ENCODE measurements around the gene GNAO1. TPM values are rescaled to one million over a fixed set of nuclear protein-coding genes. Genes with fewer than 3 reads are reported as not detected.

The GNAO1 gene
- total RNA-seq, 2 experiments from 2014 or later: 4.2 to 4.5 TPM

DNA sequence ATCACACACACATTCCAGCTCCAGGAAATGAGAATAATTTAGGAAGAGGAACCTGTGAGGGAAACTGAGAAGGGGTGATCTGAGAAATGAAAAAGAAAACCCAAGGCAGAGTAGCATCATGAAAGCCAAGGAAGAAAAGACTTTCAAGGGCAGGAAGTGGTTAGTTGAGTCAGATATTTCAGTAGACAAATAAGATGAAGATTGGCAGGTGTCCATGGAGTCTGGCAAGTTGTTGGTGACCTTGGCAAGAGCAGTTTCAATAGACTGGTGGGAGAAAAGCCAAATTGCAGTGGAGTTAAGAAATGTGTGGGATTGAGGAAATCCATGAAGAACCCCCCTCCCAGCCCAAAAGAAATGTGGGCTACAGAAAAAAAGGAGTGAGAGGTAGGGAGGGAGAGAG is 10.7 kb downstream of the GNAO1 start:
- Mint-ChIP-seq H3K4me1 (peaks cover 2% of the 10 kb centered on the region), H3K4me3 (no peak overlapping the region), H3K9me3 (no peaks in the 10 kb centered on the region), H3K27ac (no peak overlapping the region), H3K36me3 (ENCODE audit: low read depth) (peaks cover 15% of the 10 kb centered on the region), H3K27me3 (peaks cover 18% of the 10 kb centered on the region)
- peak; percentile 61 for DNase-seq
- ChIA-PET POLR2A (no interaction called here), CTCF (interaction anchor here (1.2 kb wide), 1 partner anchor 11 kb away, joined by 4 read pairs; the partner anchor contains the start of gene GNAO1)

DNA sequence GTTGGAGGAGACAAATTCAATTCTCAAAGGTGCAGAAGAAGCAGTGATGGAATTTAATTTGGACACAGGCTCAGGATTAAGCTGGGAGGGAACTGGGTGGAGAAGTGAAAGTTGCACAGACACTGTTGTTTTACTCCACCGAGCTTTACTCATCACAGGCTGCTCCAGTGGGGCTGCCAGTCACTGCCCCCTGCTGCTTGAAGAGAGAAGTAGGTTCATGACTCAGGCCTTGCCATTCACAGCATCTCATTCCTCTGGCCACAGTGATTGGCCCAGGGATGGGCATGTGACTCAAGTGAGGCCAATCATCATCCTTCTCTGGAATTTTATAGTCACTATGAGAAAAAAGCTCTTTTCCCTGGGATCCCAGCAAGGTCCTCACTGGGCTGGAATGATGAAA is 11.8 kb downstream of the GNAO1 start:
- Mint-ChIP-seq H3K27ac (no peak overlapping the region), H3K36me3 (ENCODE audit: low read depth) (peaks cover 9% of the 10 kb centered on the region), H3K4me1 (peaks cover 2% of the 10 kb centered on the region), H3K4me3 (no peak overlapping the region), H3K9me3 (no peaks in the 10 kb centered on the region), H3K27me3 (peaks cover 16% of the 10 kb centered on the region)
- ChIA-PET POLR2A (no interaction called here), CTCF (interaction anchor here (0.6 to 1.4 kb wide), 6 partner anchors 9 to 1931 kb away, joined by 3 to 6 read pairs (median 4); partner anchors contain the start of gene GNAO1)
- DNase-seq: peak; percentile 63

DNA sequence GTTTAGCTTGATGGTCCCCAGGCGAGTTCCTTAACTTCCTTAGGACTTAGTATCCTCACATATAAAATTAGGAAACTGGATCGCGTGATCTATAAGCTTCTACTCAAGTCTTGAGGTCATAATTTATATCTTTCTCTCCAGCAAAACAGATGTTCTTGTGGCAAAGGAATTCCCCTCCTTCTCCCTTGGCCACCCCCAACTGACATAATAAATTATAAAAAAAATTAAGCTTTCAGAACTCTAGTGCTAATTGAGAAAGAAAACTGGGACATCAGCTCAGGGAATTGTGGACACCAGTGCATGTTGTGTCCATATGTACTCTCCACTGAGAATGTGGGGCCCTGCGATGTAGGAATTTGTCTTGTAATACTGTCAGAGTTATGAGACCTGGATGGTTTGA is 13.5 kb downstream of the GNAO1 start:
- ChIA-PET POLR2A (no interaction called here), CTCF (interaction anchor here (1.1 kb wide), 1 partner anchor 10 kb away, joined by 3 read pairs; no protein-coding TSS in a partner anchor)
- Mint-ChIP-seq H3K4me3 (no peak overlapping the region), H3K27ac (no peak overlapping the region), H3K4me1 (peaks cover 2% of the 10 kb centered on the region), H3K9me3 (no peaks in the 10 kb centered on the region), H3K27me3 (peaks cover 31% of the 10 kb centered on the region), H3K36me3 (ENCODE audit: low read depth) (peaks cover 6% of the 10 kb centered on the region)
- DNase-seq: no peak

DNA sequence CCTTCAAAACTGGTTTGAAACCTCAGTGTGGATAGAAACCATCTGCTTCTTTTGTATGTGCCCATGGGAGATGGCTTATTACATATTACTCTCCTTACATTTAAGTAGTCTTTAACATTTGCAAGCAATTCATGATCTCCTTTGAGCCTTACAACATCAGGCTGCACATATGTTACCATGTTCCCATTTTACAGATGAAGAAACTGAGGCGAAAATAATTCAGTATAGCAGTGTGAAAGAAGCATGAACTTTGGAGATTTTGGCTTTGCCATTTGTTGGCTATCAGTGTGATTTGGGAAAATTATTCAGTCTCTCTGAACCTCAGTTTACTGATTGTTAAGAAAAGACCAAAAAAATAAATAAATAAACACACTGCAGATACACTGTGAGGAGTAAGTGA is 15.7 kb downstream of the GNAO1 start:
- CTCF ChIA-PET: no interaction called here
- POLR2A ChIA-PET: no interaction called here
- Mint-ChIP-seq H3K27me3 (peaks cover 45% of the 10 kb centered on the region), H3K4me3 (no peak overlapping the region), H3K9me3 (no peaks in the 10 kb centered on the region), H3K27ac (no peak overlapping the region), H3K36me3 (ENCODE audit: low read depth) (no peaks in the 10 kb centered on the region), H3K4me1 (peaks cover 5% of the 10 kb centered on the region)
- no peak for DNase-seq

DNA sequence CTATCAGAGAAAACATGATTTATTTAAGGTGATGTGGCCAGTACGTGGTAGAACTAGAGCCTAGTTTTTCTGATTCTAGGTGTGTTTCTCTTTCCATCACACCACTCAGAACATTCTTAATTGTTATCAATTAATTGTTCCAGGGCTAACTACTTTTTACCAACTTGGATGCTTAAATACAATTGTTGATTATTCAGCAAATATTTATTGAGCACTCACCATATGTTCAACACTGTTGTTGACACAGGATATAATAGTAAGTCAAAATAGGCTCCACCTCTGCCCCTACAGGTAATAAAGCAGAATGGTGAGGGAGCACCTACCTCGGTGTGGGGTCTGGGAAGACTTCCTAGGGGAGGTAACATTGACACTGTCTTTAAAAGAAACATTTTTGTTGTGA is 16.1 kb downstream of the GNAO1 start:
- CTCF ChIA-PET: no interaction called here
- no peaks in the 10 kb centered on the region for H3K36me3 Mint-ChIP-seq (ENCODE audit: low read depth)
- H3K4me3 Mint-ChIP-seq: no peak overlapping the region
- H3K9me3 Mint-ChIP-seq: no peaks in the 10 kb centered on the region
- peaks cover 5% of the 10 kb centered on the region for H3K4me1 Mint-ChIP-seq
- H3K27me3 Mint-ChIP-seq: peaks cover 48% of the 10 kb centered on the region
- no peak overlapping the region for H3K27ac Mint-ChIP-seq
- POLR2A ChIA-PET: no interaction called here
- DNase-seq: no peak

DNA sequence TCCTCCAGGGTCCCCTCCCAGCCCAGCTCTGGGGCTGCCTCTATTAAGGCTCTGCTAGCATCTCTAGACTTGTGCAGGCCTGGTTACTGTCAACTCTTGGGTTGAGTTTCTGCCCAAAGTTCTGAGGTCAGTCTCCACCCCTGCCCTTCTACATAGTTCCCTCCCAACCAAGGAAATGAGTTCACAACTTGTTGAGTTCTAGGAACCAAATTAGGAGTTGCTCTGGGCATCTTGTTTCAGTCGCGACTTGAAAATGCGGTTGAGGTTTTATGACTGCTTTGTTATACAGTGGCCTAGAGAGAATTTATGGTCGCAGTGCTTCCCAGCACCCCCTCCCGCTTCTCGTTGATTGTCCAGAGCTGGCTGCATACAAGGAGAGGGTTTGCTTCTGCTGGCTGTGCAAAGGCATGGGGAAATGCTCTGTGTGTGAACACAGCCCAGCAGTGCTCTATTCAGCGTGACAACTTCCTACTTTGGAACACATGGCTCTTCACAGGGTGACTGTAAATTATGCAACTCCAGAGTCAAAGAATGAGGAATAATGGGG is 20.2 kb downstream of the GNAO1 start:
- H3K27ac Mint-ChIP-seq: no peak overlapping the region
- H3K27me3 Mint-ChIP-seq: peaks cover 67% of the 10 kb centered on the region
- H3K9me3 Mint-ChIP-seq: no peaks in the 10 kb centered on the region
- no peaks in the 10 kb centered on the region for H3K36me3 Mint-ChIP-seq (ENCODE audit: low read depth)
- DNase-seq: no peak
- H3K4me1 Mint-ChIP-seq: peaks cover 2% of the 10 kb centered on the region
- POLR2A ChIA-PET: no interaction called here
- H3K4me3 Mint-ChIP-seq: no peak overlapping the region
- CTCF ChIA-PET: interaction anchor here (0.6 kb wide), 1 partner anchor 19 kb away, joined by 4 read pairs; no protein-coding TSS in a partner anchor

DNA sequence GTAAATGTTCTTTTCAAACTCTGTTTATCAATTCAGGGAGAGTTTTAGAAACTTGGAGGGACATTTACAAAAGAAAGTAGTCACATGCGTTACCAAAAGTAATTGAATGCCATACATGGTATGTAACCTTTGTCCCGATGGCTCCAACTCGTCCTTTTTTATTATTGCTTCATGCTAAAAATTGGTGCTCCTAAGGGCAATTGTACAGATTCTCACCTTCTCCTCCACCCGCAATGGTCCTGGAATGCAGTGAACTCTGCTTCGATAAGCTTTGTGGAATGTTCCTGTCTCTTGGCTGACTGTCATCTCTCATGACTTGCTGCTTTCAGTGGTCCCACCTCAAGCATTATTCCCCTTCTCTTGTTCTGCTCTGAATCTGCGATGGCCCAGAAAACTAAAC is 20.9 kb downstream of the GNAO1 start:
- Mint-ChIP-seq H3K27ac (no peak overlapping the region), H3K4me1 (peaks cover 2% of the 10 kb centered on the region), H3K27me3 (peaks cover 67% of the 10 kb centered on the region), H3K9me3 (no peaks in the 10 kb centered on the region), H3K36me3 (ENCODE audit: low read depth) (no peaks in the 10 kb centered on the region), H3K4me3 (no peak overlapping the region)
- CTCF ChIA-PET: no interaction called here
- DNase-seq: no peak
- POLR2A ChIA-PET: no interaction called here

DNA sequence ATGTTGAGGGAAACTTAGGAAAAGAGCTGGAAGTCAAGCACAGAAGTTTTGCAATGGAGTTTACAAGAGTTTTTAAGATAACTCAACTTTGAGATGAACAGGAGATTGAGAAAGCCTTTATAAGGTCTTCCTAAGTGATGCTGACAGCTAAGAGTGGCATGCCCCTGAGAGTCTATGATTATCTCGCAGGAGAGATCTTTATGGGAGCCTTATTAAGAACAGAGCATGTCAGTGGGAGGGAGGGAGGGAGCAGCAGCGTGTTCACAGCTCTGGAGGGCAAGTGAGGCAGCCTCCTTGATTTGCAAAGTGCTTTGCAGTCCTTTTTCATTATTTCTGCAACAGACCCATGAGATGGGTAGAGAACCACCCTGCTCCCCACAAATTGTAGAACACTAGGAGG is 30.7 kb downstream of the GNAO1 start:
- Mint-ChIP-seq H3K27ac (no peak overlapping the region), H3K9me3 (peaks cover 7% of the 10 kb centered on the region), H3K4me1 (peaks cover 24% of the 10 kb centered on the region), H3K36me3 (ENCODE audit: low read depth) (peaks cover 2% of the 10 kb centered on the region), H3K27me3 (peaks cover 22% of the 10 kb centered on the region), H3K4me3 (no peak overlapping the region)
- POLR2A ChIA-PET: interaction anchor here (0.7 kb wide), 1 partner anchor 1803 kb away, joined by 8 read pairs; no protein-coding TSS in a partner anchor
- CTCF ChIA-PET: interaction anchor here (0.5 to 0.6 kb wide), 2 partner anchors 9 to 46 kb away, joined by 3 to 5 read pairs; no protein-coding TSS in a partner anchor
- no peak for DNase-seq

DNA sequence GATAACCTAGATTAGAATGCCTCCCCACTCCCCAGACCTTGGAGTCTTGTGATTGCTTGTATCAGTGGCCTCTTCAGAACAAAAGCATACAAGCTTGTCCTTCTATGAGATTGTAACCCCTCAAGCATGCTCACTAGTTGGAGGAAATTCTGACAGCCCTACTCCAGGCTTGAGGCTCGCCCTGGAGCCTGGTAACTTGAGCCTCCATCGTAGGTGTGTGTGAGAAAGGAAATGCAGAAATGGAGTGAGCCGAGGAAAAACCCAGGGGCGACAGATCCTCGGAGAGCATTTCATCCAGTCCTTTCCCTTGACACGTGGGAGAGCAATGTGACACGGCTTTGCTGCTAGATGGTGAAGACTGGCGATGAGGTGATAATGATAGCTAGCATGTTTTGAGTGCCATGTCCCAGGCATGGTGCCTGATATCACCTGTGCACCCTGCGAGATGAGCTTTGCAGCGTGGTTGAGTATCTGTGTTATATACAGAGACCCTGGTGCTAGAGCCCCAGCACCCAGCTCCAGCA is 31.2 kb downstream of the GNAO1 start:
- ChIA-PET CTCF (interaction anchor here (0.5 kb wide), 1 partner anchor 10 kb away, joined by 5 read pairs; no protein-coding TSS in a partner anchor), POLR2A (no interaction called here)
- no peak overlapping the region for H3K4me3 Mint-ChIP-seq
- no peak overlapping the region for H3K27ac Mint-ChIP-seq
- peaks cover 29% of the 10 kb centered on the region for H3K4me1 Mint-ChIP-seq
- H3K27me3 Mint-ChIP-seq: peaks cover 17% of the 10 kb centered on the region
- DNase-seq: no peak
- H3K36me3 Mint-ChIP-seq (ENCODE audit: low read depth): peaks cover 2% of the 10 kb centered on the region
- H3K9me3 Mint-ChIP-seq: peaks cover 7% of the 10 kb centered on the region

DNA sequence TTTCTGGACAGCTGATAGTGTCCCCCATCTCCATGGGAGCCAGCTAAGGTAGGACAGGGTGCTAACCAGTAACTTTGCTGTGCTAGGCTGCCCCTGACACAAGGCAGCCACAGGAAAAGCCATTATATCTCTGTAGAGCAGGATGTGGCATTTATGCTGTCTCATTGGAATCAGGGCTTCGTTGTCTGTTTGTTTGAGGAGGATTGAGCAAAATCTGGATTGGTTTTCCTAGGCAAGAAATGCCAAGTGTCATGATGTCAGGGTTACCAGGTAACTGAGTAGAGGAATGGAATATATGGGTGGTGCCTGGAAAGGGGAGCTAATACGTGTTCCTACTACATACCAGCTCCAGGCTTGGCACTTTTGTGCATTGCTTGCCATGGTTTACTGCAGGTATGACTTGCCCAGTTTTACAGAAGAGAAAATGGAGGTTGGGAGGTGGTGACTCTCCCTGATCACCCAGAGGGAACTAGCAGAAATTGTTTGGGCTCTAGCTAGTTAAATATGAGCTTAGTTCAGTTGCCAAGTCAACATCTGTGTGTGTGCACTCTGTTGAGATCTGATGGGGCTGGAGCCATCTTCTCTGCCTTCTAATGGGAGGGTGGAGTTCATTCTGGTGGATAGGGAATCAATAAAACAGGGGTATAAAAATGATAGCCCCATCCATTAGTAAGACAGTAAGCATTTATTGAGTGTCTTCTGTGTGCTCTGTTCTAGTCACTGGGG is 33.9 kb downstream of the GNAO1 start:
- peaks cover 14% of the 10 kb centered on the region for H3K27me3 Mint-ChIP-seq
- H3K4me1 Mint-ChIP-seq: peaks cover 34% of the 10 kb centered on the region
- no peak overlapping the region for H3K4me3 Mint-ChIP-seq
- H3K36me3 Mint-ChIP-seq (ENCODE audit: low read depth): peaks cover 2% of the 10 kb centered on the region
- H3K27ac Mint-ChIP-seq: peak overlapping the region; percentile 42
- H3K9me3 Mint-ChIP-seq: peaks cover 7% of the 10 kb centered on the region
- no peak for DNase-seq
- CTCF ChIA-PET: interaction anchor here (0.6 to 1.6 kb wide), 4 partner anchors 10 to 258 kb away, joined by 3 to 7 read pairs (median 4); no protein-coding TSS in a partner anchor
- POLR2A ChIA-PET: interaction anchor here (0.6 kb wide), 1 partner anchor 117 kb away, joined by 3 read pairs; no protein-coding TSS in a partner anchor

DNA sequence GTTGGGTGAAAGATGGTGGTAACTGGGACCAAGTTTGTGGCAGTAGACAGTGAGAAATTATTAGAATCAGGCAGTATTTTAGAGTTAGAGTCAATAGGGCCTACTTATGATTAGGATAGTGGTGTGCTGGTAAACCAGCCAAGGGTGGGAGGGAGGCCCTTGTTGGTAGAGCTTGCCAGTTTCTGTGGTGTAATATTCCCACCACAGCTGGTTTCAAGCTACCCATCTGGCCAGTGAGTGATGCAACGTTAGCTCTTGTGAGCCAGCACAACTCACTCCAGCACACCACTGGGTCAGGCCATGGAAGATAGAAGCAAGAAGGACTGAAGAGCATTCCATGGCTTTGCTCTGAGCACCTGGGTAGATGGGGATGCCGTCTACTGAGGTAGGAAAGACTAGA is 34.9 kb downstream of the GNAO1 start:
- Mint-ChIP-seq H3K4me3 (peak overlapping the region; percentile 1), H3K9me3 (peaks cover 7% of the 10 kb centered on the region), H3K36me3 (ENCODE audit: low read depth) (peaks cover 2% of the 10 kb centered on the region), H3K27me3 (peaks cover 14% of the 10 kb centered on the region), H3K4me1 (peaks cover 41% of the 10 kb centered on the region), H3K27ac (peak overlapping the region; percentile 73)
- no peak for DNase-seq
- POLR2A ChIA-PET: no interaction called here
- CTCF ChIA-PET: interaction anchor here (0.9 to 1.6 kb wide), 2 partner anchors 11 to 26 kb away, joined by 3 to 7 read pairs; no protein-coding TSS in a partner anchor

DNA sequence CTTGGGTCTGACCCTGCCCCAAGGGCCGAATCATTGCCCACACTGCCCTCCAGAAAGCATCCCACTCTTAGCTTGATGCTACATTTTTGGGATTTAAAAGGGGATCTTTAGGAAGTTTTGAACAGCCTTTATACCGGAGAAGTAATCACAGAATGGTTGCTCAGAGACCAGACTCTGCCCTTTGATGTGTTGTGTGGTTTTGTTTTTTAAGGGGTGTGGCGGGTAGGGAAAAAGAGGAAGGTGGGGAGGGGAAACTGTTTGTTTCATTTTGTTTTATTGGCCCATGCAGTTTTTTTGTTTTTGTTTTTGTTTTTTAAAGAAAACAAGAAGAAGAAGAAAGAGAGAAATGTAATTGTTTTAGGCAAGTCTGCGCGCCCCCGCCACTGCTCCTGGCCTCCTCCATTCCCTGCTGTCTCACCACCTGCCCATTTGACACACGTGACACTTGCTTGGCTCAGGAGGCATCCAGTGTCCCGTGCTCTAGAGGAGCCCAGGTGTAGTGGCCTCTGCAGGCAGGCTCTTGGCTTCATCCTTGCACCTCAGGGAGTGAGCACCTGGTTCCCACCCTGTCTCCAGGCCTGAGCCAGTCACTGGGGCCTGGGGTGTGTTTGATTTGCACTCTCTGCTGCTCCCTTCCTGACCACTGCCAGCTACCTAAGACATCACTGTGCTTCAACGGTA is 35.7 kb downstream of the GNAO1 start:
- CTCF ChIA-PET: interaction anchor here (0.6 kb wide), 1 partner anchor 653 kb away, joined by 3 read pairs; no protein-coding TSS in a partner anchor
- Mint-ChIP-seq H3K36me3 (ENCODE audit: low read depth) (peaks cover 2% of the 10 kb centered on the region), H3K4me3 (peak overlapping the region; percentile 5), H3K27me3 (peaks cover 11% of the 10 kb centered on the region), H3K27ac (peak overlapping the region; percentile 73), H3K9me3 (peaks cover 7% of the 10 kb centered on the region), H3K4me1 (peaks cover 42% of the 10 kb centered on the region)
- peak; percentile 54 for DNase-seq
- POLR2A ChIA-PET: no interaction called here

DNA sequence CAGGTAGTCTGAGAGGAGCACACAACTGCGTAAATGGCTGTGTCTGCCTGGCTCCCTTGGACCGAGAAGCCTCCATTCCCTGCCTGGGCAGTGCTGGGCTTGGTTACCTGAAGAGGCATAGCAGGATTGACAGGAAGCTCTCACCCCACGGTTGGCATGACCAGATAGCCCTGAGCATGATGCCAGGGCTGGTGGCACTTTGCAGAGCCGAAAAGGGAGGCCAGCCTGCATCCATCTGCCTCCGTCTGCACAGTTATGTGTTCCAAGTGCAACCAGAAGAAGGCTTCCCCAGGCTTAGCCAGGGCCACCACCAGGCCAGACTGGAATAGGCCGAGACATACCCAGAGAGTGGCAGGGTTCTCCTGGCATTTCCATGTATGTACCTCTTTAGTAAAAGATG is 36.6 kb downstream of the GNAO1 start:
- Mint-ChIP-seq H3K27ac (peak overlapping the region; percentile 58), H3K4me3 (no peak overlapping the region)

More for the DNA sequence above, 36.6 kb downstream of the GNAO1 start:
- CTCF ChIA-PET: no interaction called here
- Mint-ChIP-seq H3K27me3 (peaks cover 5% of the 10 kb centered on the region), H3K9me3 (peaks cover 7% of the 10 kb centered on the region), H3K36me3 (ENCODE audit: low read depth) (peaks cover 2% of the 10 kb centered on the region), H3K4me1 (peaks cover 42% of the 10 kb centered on the region)
- POLR2A ChIA-PET: no interaction called here
- no peak for DNase-seq
